Duodenal mucosa (tissue), 2 donors: ENCODE measurements around the gene ZNF519.
A peak's percentile ranks its signal among the peaks of the same experiment; 100 is the strongest.
"Not testable (repeated sequence)": the region's sequence is repeated elsewhere in the genome, so short reads cannot be mapped to it uniquely, and the experiment has no call there.

Source experiments
- H3K27ac ChIP-seq: one replicate; pipeline ENCODE4 v1.7.0; 2013; ENCODE audit warnings: low read depth, low read length
- H3K27me3 ChIP-seq, 2 donors: one replicate each; pipeline ENCODE4 v1.7.0; 2013; ENCODE audit warnings: low read length in 2 of 2, control low read depth in 1 of 2; ENCODE audit not compliant: insufficient read depth in 2 of 2, control insufficient read depth in 1 of 2
- H3K36me3 ChIP-seq, 2 donors: one replicate each; pipeline ENCODE4 v1.7.0; 2013; ENCODE audit warnings: low read length in 2 of 2, control low read depth in 1 of 2; ENCODE audit not compliant: insufficient read depth in 2 of 2, control insufficient read depth in 1 of 2
- H3K4me1 ChIP-seq, 2 donors: one replicate each; pipeline ENCODE4 v1.7.0; 2013; ENCODE audit warnings: low read length in 2 of 2, control low read depth in 1 of 2; ENCODE audit not compliant: insufficient read depth in 2 of 2, control insufficient read depth in 1 of 2
- H3K4me3 ChIP-seq, 2 donors: one replicate each; pipeline ENCODE4 v1.7.0; 2013; ENCODE audit warnings: low read length in 2 of 2, low read depth in 1 of 2
- H3K9ac ChIP-seq, 2 donors: one replicate each; pipeline ENCODE4 v1.7.0; 2013; ENCODE audit warnings: low read length in 2 of 2, low read depth in 1 of 2
- H3K9me3 ChIP-seq, 2 donors: one replicate each; pipeline ENCODE4 v1.7.0; 2013; ENCODE audit warnings: low read length in 2 of 2, control low read depth in 1 of 2; ENCODE audit not compliant: control insufficient read depth in 1 of 2

ZNF519 gene

GRCh38 chr18:14132271-14132700, at the start of gene ZNF519:
Gene ZNF519 (minus strand): TSS chr18:14132435. CDS start chr18:14132277, 158 bp downstream.
- peak within 1 kb of the TSS; percentile 63 to 78 for H3K4me3 ChIP-seq
- peak within 1 kb of the TSS; percentile 39 to 72 for H3K9ac ChIP-seq
- not testable (repeated sequence) for H3K9me3 ChIP-seq, H3K36me3 ChIP-seq, H3K27ac ChIP-seq, H3K4me1 ChIP-seq, H3K27me3 ChIP-seq

- Histone ChIP-seq H3K27me3 (no peaks in the 10 kb centered on the region), H3K4me1 (no peaks in the 10 kb centered on the region), H3K27ac (no peak overlapping the region), H3K4me3 (peak overlapping the region; percentile 47 to 55), H3K36me3 (no peaks in the 10 kb centered on the region), H3K9ac (no peak overlapping the region), H3K9me3 (no peaks in the 10 kb centered on the region)
These were observed 47.1 kb upstream of the ZNF519 start for GRCh38 chr18:14179306-14179705.

- H3K27ac ChIP-seq = not testable (repeated sequence)
These were observed 46.3 kb upstream of the ZNF519 start for GRCh38 chr18:14178321-14179196.

GRCh38 chr18:14177540-14178320, 45.5 kb upstream of the ZNF519 start:
- H3K27me3 ChIP-seq, H3K9me3 ChIP-seq, H3K27ac ChIP-seq, H3K4me1 ChIP-seq, H3K36me3 ChIP-seq, H3K9ac ChIP-seq, H3K4me3 ChIP-seq: not testable (repeated sequence)

More at GRCh38 chr18:14178321-14179196, 46.3 kb upstream of the ZNF519 start:
- not testable (repeated sequence) for H3K4me1 ChIP-seq, H3K9ac ChIP-seq, H3K27me3 ChIP-seq, H3K9me3 ChIP-seq, H3K36me3 ChIP-seq
- H3K4me3 ChIP-seq = peak overlapping the region; percentile 47 to 55

GRCh38 chr18:14175404-14175803, 43.2 kb upstream of the ZNF519 start:
- not testable (repeated sequence) for H3K36me3 ChIP-seq, H3K9ac ChIP-seq, H3K4me3 ChIP-seq, H3K9me3 ChIP-seq, H3K27ac ChIP-seq, H3K27me3 ChIP-seq, H3K4me1 ChIP-seq

GRCh38 chr18:14174706-14175085, 42.5 kb upstream of the ZNF519 start:
- H3K9ac ChIP-seq = no peak overlapping the region
- H3K4me3 ChIP-seq = no peak overlapping the region
- H3K9me3 ChIP-seq = no peaks in the 10 kb centered on the region
- no peaks in the 10 kb centered on the region for H3K27me3 ChIP-seq
- H3K36me3 ChIP-seq = no peaks in the 10 kb centered on the region
- no peaks in the 10 kb centered on the region for H3K4me1 ChIP-seq
- H3K27ac ChIP-seq = no peak overlapping the region

- H3K9me3 ChIP-seq, H3K4me3 ChIP-seq, H3K27me3 ChIP-seq, H3K27ac ChIP-seq, H3K4me1 ChIP-seq, H3K9ac ChIP-seq, H3K36me3 ChIP-seq: not testable (repeated sequence)
These were observed 41.9 kb upstream of the ZNF519 start for GRCh38 chr18:14174002-14174705.

- not testable (repeated sequence) for H3K9me3 ChIP-seq, H3K36me3 ChIP-seq, H3K4me3 ChIP-seq, H3K27me3 ChIP-seq, H3K27ac ChIP-seq, H3K9ac ChIP-seq, H3K4me1 ChIP-seq
These were observed 41.1 kb upstream of the ZNF519 start for GRCh38 chr18:14173116-14173951.

- H3K4me1 ChIP-seq, H3K27ac ChIP-seq, H3K9ac ChIP-seq, H3K9me3 ChIP-seq, H3K4me3 ChIP-seq, H3K27me3 ChIP-seq, H3K36me3 ChIP-seq: not testable (repeated sequence)
These were observed 40.2 kb upstream of the ZNF519 start for GRCh38 chr18:14172142-14173115.
